NB4 (cell line): ENCODE results near the gene IFNLR1.
A peak's percentile ranks its signal among the peaks of the same experiment; 100 is the strongest.

Source experiments
- DNase-seq: peaks from one replicate; pipeline ENCODE4 v3.0.0; 2010; ENCODE audit warnings: low read depth
- H3K4me3 ChIP-seq: one replicate; pipeline ENCODE4 v1.5.1; 2011; ENCODE audit warnings: mild to moderate bottlenecking, low read depth, low read length, moderate library complexity
- CTCF ChIP-seq: IDR thresholded peaks from one replicate; pipeline ENCODE4 v1.5.1; 2012; ENCODE audit warnings: low read depth, low read length
- MAX ChIP-seq: IDR thresholded peaks from 2 replicates; pipeline ENCODE4 v1.6.1; 2011; ENCODE audit warnings: low read depth, low read length
- MYC ChIP-seq: IDR thresholded peaks from 2 replicates; pipeline ENCODE4 v1.6.1; 2011; ENCODE audit warnings: low read depth, low read length
- POLR2A ChIP-seq: IDR thresholded peaks from 2 replicates; pipeline ENCODE4 v1.6.1; 2011; ENCODE audit warnings: mild to moderate bottlenecking; ENCODE audit not compliant: insufficient read length; ENCODE audit errors: extremely low read depth

IFNLR1 gene

GRCh38 chr1:24165500-24165899 is 21.6 kb downstream of the IFNLR1 start:
- TF ChIP-seq MYC (no peak), POLR2A (no peak), CTCF (no peak), MAX (no peak)
- no peak for DNase-seq
- H3K4me3 ChIP-seq, result no peak overlapping the region

DNA sequence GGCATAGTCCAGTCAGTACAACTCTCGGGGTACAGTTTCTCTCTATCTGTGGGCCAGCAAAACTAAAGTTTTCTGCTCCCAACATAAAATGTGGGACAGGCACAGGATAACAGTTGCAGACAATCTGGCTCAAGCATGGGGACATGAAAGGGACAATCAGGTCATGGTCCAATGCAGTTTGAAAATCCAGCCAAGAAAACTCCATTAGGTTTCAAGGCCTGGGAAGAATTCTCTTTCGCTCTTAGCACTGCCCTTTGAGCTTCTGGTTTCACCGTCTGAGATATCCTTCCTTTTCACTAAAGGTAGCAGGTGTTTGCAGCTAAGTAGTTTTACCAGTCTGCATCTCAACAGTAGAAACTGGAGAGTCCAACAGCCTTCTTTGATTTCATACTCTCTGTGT is 23.1 kb downstream of the IFNLR1 start:
- no peak for TF ChIP-seq MAX
- no peak for TF ChIP-seq CTCF
- TF ChIP-seq POLR2A, result no peak
- TF ChIP-seq MYC, result no peak
- no peak for DNase-seq
- H3K4me3 ChIP-seq, result no peak overlapping the region

- H3K4me3 ChIP-seq, result no peak overlapping the region
- no peak for TF ChIP-seq MAX
- TF ChIP-seq MYC, result no peak
- TF ChIP-seq POLR2A, result no peak
- peak; percentile 14 for DNase-seq
Measured at GRCh38 chr1:24162201-24162600, 24.9 kb downstream of the IFNLR1 start.

DNA sequence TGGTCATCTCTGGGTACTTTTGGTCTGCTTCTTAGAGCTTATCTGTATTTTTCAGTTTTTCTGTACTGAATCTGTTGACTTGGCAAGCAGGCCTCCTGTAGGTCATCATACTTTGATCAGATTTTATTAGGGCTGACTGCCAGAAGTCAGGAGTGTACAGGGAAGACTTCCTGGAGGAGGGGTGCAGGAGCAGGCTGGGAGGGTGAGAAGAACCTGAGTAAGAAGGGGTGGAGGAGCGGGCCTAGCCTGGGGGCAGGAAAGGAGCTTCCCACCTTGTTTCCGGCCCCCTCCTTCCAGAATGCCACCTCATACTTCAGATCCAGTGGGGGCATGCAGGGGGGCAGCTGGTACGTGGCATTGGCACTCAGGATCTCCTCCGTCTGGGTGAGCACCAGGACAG is 25.8 kb downstream of the IFNLR1 start:
- TF ChIP-seq MYC (no peak), POLR2A (no peak), MAX (no peak)
- no peak overlapping the region for H3K4me3 ChIP-seq
- no peak for DNase-seq

DNA sequence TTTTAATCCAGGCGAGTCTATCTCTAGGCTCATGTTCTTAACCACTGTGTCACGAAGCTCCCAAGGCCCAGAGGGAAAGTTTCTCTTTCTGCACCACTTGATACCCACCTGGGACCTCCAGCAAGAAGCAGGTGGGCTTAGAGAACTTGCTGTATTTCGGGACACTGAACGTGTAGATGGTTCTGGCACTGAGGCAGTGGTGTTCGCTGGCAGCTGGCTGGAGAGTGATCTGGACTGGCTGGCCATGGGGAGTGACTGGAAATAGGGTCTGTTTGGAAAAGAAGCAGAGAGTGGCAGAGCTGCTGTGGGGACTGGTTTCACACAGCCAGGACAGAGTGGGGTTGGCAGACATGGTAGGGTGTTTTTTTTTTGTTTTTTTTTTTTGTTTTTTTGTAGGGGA is 27.7 kb downstream of the IFNLR1 start:
- no peak overlapping the region for H3K4me3 ChIP-seq
- DNase-seq, result no peak
- TF ChIP-seq MYC (no peak), CTCF (no peak), MAX (no peak), POLR2A (no peak)

GRCh38 chr1:24157918-24158481 is 29.1 kb downstream of the IFNLR1 start:
- TF ChIP-seq POLR2A (no peak), MYC (no peak), MAX (no peak)
- DNase-seq, result no peak

GRCh38 chr1:24156542-24157260 is 30.4 kb downstream of the IFNLR1 start:
- no peak for DNase-seq
- no peak for TF ChIP-seq MYC
- H3K4me3 ChIP-seq, result no peak overlapping the region

More at GRCh38 chr1:24157918-24158481, 29.1 kb downstream of the IFNLR1 start:
- H3K4me3 ChIP-seq, result no peak overlapping the region
